Liver (tissue), 3 donors: ENCODE measurements around the gene GOLGA1.

Experiments
- ATF3 ChIP-seq: IDR thresholded peaks from 2 replicates; pipeline ENCODE4 v1.6.1; 2016; ENCODE audit warnings: antibody characterized with exemption
- CTCF ChIP-seq: fragments of 150-350 bp; IDR thresholded peaks from 2 replicates; pipeline ENCODE4 v1.5.1; 2017; ENCODE audit warnings: improper control_type of control experiment, low read depth, low read length; ENCODE audit not compliant: missing input control
- JUND ChIP-seq, 2 donors: IDR thresholded peaks; 2 replicates each; pipeline ENCODE4 v1.6.1; 2016; ENCODE audit warnings: antibody characterized with exemption in 2 of 2
- NR2F2 ChIP-seq: IDR thresholded peaks from 2 replicates; pipeline ENCODE4 v1.6.1; 2016; ENCODE audit warnings: antibody characterized with exemption
- TAF1 ChIP-seq: conservative IDR thresholded peaks from 2 replicates; pipeline ENCODE4 v1.6.1; 2016; ENCODE audit warnings: antibody characterized with exemption, mild to moderate bottlenecking
- TF ChIP-seq, protein P1 (sequence below): IDR thresholded peaks from 2 replicates; pipeline ENCODE4 v1.6.1; 2016; ENCODE audit warnings: antibody characterized with exemption, mild to moderate bottlenecking
- donor health status: healthy.
- donor health status: healthy.

GRCh38 chr9:124954255-124954654 is 13.4 kb upstream of the GOLGA1 start:
- TF ChIP-seq CTCF (no peak), NR2F2 (no peak), JUND (IDR thresholded peaks at IDR 0.05) (no peak), ATF3 (no peak), TAF1 (no peak)
- TF ChIP-seq, protein P1, sequence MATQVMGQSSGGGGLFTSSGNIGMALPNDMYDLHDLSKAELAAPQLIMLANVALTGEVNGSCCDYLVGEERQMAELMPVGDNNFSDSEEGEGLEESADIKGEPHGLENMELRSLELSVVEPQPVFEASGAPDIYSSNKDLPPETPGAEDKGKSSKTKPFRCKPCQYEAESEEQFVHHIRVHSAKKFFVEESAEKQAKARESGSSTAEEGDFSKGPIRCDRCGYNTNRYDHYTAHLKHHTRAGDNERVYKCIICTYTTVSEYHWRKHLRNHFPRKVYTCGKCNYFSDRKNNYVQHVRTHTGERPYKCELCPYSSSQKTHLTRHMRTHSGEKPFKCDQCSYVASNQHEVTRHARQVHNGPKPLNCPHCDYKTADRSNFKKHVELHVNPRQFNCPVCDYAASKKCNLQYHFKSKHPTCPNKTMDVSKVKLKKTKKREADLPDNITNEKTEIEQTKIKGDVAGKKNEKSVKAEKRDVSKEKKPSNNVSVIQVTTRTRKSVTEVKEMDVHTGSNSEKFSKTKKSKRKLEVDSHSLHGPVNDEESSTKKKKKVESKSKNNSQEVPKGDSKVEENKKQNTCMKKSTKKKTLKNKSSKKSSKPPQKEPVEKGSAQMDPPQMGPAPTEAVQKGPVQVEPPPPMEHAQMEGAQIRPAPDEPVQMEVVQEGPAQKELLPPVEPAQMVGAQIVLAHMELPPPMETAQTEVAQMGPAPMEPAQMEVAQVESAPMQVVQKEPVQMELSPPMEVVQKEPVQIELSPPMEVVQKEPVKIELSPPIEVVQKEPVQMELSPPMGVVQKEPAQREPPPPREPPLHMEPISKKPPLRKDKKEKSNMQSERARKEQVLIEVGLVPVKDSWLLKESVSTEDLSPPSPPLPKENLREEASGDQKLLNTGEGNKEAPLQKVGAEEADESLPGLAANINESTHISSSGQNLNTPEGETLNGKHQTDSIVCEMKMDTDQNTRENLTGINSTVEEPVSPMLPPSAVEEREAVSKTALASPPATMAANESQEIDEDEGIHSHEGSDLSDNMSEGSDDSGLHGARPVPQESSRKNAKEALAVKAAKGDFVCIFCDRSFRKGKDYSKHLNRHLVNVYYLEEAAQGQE: no peak
